Astrocyte of the hippocampus (primary cell): ENCODE data around the gene MRPL28.
A peak's percentile ranks its signal among the peaks of the same experiment; 100 is the strongest.
"Not testable (repeated sequence)": the region's sequence is repeated elsewhere in the genome, so short reads cannot be mapped to it uniquely, and the experiment has no call there.

Source experiments
- DNase-seq: peaks from one replicate; pipeline ENCODE4 v3.0.0; 2011; ENCODE audit warnings: low read depth, low spot score

MRPL28 gene

GRCh38 chr16:370443-370842 is at the start of gene MRPL28:
TSS of gene MRPL28 (minus strand) at chr16:370538. CDS start at chr16:370218, 320 bp downstream.
- DNase-seq = peak; percentile 98

- not testable (repeated sequence) for DNase-seq
Observed at GRCh38 chr16:415170-415498, 44.8 kb upstream of the MRPL28 start.

GRCh38 chr16:414395-415169 is 44.2 kb upstream of the MRPL28 start:
- DNase-seq = peak; percentile 28

DNA sequence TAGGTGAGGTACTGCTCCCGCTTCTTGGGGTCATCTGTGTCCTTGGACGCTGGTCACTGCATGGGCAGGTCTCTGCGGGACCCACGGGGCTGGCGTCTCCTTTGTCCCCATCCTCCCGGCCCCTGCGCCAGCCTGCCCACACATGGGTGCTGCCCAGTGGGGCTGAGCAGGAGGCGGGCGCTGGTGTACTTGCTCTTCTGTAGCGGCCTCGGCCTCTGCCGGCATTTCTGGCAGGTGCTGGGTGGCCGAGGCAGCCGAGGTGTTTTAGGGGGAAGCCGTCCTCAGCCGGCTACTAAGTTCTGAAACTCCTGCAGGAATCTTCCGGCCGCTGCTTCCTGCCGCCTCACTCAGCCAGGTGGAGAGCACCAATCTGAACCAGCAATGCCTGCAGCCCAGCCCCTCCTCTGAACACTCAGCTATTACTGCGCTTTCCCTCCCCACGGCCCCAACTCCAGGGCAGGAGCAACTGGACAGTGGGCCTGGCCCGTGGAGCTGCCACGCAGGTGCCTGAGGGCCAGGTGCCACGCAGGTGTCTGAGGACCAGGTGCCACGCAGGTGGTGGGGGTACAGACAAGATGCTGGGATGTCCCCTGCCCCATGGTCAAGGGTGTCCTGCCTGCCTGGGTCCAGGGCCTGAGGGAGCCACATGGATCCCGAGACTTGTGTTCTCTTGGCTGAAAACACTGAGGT is 41.4 kb upstream of the MRPL28 start:
- DNase-seq = no peak

- DNase-seq = no peak
Observed at GRCh38 chr16:410516-411178, 40.3 kb upstream of the MRPL28 start.

DNA sequence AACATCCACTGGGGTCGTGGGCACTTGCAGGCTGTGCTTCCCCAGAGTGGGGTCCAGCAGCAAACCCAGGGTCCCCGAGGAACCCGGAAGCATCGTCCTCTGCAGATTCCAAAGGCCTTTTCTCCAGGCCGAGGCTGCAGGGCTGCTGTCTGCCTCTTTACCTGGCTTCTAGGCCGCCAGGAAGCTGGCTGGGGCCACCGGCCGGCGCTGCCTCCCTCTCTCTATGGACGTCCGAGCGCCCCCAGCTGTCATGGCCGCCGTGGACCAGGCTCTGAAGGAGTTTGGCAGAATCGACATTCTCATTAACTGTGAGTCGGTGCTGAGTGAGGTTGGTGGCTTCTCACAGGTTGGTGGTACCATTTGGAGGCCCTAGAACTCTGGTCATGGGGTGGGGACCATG is 36.9 kb upstream of the MRPL28 start:
- DNase-seq = no peak

DNA sequence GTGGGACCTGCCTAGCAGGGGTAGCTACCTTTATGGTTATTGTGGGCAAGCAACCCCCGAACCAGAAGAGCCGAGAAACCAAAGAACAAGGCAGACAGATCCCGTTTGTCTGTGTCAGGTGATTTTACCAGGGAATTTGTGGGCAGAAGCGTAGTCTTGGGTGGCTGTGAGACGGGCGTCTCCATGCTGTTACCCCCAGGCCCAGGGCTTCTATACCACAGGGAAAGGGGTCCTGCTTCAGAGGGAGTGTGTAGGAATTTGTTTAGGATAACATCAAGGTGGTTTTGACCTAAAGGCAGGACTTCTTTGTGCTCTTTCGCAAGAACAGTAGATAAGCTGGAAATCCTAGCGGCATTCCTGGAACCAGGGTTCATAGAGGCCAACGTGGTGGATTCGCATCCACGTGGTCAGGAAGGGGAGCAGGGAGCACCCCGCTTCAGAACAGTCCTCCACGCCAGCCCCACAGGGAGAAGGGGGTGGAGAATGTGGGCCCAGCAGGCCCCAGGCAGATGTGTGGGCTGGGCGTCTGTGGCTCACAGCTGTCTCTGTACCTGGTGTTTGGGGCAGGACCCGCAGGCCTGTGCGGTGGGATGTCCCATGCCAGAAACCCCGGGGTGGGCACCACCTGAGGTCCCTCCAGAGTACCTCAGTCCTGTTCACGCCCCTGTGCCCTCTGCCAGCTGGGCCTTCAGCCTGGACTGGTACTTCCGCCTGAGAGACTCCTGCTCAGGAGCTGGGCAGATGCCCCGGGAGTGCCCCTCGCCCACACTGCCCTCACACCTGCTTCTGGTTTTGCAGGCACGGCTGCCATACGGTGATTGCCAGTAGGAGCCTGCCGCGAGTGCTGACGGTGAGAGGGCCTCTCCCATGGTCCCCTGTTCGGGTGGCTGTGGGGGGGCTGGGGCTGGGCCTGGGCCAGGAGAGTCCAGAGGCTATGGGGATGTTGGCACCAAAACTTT is 35.5 kb upstream of the MRPL28 start:
- no peak for DNase-seq

DNA sequence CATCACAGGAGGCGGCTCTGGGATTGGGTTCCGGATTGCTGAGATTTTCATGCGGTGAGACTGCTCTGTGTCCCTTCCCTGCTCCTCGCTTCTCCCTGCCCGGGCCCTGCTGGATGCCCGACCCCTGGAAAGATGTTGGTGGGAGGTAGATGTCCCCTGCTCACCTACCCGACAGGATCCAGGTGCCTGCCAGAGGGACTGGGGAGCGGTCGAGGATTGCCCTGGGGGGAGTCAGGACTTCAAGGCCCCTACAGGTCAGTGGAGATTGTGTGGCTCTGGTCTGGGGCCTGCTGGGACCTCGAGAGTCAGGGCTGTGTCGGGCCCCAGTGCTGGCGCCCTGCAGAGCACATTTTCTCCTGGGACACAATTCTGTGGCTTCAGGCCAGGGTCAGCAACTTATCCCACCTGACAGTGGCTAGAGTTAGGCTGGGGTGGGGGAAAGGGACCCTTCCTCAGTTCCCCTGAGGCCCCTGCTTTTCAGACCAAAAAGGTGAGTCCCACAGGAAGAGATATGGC is 34.7 kb upstream of the MRPL28 start:
- no peak for DNase-seq

- peak; percentile 96 for DNase-seq
Observed at GRCh38 chr16:401468-402348, 31.4 kb upstream of the MRPL28 start, which contains the start of gene DECR2. TSS of gene DECR2 (plus strand) at chr16:401885. CDS start at chr16:401964, 79 bp downstream.

DNA sequence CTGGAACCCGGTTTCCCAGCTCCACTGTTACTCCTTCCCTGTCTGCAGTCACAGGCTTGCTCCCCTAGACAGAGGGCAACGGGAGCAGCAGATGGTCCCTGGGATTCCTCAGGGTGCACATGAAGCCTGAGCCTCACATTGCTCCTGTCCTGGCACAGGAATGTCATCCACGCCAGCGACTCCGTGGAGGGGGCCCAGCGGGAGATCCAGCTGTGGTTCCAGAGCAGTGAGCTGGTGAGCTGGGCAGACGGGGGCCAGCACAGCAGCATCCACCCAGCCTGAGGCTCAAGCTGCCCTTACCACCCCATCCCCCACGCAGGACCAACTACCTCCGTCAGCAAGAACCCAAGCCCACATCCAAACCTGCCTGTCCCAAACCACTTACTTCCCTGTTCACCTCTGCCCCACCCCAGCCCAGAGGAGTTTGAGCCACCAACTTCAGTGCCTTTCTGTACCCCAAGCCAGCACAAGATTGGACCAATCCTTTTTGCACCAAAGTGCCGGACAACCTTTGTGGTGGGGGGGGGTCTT is 29.8 kb upstream of the MRPL28 start:
- DNase-seq = no peak

DNA sequence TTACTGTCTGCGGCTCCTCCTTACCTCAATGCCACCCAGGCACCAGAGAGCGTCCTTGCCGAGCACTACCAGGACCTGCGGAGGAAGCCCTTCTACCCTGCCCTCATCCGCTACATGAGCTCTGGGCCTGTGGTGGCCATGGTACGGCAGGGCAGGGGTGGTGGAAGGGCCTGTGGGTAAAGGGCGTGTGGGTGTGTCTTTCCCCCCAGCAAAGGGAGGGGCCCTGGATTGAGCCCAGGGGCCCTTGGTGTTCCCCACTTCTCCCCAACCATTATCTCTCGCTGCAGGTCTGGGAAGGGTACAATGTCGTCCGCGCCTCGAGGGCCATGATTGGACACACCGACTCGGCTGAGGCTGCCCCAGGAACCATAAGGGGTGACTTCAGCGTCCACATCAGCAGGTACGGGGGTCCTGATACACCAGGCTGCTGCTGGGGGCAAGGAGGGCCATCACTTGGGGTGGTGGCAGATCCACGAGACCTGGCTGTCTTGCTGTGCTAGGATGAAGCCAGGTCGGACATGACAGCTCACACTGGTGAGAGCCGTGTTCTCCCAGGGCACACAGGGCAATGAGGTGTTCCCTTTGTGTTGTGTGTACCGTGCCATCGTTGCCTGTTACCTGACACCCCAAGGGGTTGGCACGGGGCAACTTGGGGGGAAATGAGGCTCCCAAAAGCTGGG is 29.1 kb upstream of the MRPL28 start:
- no peak for DNase-seq

DNA sequence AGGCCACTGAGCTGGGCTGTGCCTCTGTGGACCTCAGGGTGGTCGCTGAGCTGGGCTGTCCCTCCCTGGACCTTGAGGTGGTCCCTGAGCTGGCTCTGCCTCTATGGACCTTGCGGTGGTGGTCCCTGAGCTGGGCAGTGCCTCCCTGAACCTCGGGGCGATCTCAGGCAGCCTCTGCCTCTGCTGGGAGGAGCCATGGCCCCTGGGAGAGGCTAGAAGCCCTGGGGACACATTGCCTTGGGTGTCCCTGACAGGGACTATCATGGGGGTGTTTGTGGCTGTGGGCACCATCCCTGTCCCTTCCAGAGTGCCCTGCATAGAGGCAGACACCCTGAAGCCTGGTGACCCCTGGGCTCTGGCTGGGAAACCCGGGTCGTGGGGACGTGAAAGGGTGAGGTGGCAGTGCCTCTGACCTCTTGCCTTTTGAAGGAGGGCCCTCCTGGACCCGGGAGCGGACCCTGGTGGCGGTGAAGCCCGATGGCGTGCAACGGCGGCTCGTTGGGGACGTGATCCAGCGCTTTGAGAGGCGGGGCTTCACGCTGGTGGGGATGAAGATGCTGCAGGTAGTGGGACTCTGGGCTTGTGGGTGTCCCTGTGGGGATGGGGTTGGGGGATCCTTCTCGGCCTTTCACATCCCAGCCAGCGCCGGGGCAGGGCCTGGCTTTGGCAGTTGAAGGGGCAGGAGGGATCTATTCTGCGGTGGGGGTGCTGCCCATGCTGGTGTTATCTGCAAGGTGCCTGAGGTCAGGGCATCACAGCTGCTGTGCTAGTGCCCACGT is 28.4 kb upstream of the MRPL28 start:
- no peak for DNase-seq

GRCh38 chr16:397736-398332 is 27.5 kb upstream of the MRPL28 start:
- DNase-seq = peak; percentile 87

DNA sequence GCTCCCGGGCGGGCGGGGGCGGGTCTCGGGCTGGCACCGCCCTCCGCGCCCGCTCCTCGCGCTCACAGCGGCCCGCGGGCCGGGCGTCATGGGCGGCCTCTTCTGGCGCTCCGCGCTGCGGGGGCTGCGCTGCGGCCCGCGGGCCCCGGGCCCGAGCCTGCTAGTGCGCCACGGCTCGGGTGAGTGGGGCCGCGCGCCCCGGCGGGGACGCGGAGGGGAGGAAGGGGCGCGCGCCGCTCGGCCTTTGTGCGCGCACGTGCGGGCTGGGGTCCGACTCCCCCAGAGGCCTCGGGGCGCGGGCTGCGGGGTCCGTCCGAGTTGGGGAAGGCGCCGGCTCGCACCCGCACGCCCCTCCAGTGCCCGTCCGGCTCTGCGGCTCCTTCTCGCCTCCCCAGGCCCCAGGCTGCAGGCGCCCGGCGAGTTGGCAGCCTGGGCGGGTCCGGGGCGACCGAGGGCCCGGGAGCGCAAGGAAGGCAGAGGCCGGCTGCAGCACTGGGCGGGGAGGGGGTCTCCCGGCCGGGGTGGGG is 26.9 kb upstream of the MRPL28 start, which contains the start of gene NME4:
NME4 (plus strand) TSS at position 65 of the 527 bp plus-strand sequence; CDS start at position 89, 24 bp downstream.
- peak; percentile 60 for DNase-seq

- DNase-seq = peak; percentile 65
Observed at GRCh38 chr16:396605-397004, 26.3 kb upstream of the MRPL28 start.

DNA sequence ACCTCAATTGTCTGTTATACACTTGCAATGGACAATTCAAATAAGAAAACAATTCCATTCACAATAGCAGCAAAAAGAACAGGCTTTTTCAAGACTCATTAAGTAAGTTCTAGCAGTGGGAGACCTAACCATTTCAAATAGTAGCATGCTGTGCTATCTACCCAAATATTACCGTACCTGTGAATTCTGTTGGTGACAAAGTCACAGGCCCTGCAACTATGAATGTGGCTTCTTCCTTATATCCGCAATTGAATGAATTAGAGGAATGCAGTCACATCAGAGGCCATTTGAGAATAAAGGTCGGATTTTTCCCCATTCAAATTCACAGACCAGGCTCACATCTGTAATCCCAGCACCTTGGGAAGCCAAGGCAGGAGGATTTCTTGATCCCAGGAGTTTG is 25.9 kb upstream of the MRPL28 start:
- no peak for DNase-seq

DNA sequence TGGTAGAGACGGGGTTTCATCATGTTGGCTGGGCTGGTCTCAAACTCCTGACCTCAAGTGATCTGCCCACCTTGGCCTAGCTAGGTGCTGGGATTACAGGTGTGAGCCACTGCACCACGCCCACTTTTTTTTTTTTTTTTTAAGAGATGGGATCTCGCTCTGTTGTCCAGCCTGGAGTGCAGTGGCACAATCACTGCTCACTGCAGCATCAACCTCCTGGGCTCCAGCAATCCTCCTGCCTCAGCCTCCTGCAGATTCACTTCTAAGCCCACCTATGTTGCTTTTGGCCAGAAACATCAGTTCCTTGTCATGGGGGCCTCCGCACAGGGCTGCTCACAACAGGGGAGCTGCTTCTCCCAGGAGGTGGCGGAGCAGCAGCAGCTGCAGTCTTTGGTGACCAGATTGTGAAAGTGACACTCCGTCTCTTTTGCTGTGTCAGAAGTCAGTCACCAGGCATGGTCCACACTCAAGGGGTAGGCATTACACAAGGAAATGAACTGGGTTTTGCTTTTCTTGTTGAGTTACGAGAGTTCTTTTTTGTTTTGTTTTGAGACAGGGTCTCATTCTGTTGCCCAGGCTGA is 22.2 kb upstream of the MRPL28 start:
- DNase-seq = no peak
